Stimulated activated CD8-positive, alpha-beta memory T cell treated with anti-CD3 and anti-CD28 coated beads, Interleukin-4, amount 100 ng/mL, for 4 hours (primary cell): Measurements from ENCODE around the gene PBX2.
"Not testable (repeated sequence)": the region's sequence is repeated elsewhere in the genome, so short reads cannot be mapped to it uniquely, and the experiment has no call there.

Source experiments
- DNase-seq, 2 donors: peaks; one replicate each; pipeline ENCODE4 v3.0.0-alpha.2; 2020; ENCODE audit warnings: low read depth in 2 of 2, low spot score in 1 of 2

PBX2 gene

DNA sequence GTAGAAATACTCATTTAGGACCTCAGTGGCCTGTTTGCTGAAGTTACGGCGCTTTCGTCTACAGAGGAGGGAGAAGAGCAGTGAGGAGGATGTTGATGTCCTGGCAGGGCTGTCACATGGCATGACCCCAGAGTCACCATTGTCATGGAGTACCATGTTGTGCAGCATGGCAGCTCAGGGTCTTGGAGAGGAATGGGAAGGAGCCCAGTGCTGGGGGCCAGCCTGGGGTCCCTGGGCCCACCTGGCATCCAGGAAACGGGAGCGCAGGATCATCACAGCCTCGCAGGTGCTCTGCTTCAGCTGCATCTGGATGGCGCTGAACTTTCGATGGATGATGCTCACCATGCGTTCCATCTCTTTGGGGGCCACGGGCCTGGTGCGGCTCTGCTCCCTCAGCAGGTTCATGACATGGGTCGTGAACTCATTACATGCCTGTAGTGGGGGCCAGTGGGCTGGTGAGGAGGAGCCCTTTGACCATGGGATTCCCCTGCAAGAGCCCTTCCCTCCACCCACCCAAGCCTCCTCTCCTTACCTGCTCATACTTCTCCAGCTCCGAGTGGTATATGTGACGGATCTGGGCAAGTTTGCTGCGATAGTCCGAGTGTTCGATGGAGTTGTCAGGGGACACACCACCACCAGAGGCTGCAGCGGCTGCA lies 2.1 kb downstream of the PBX2 start:
- not testable (repeated sequence) for DNase-seq

DNA sequence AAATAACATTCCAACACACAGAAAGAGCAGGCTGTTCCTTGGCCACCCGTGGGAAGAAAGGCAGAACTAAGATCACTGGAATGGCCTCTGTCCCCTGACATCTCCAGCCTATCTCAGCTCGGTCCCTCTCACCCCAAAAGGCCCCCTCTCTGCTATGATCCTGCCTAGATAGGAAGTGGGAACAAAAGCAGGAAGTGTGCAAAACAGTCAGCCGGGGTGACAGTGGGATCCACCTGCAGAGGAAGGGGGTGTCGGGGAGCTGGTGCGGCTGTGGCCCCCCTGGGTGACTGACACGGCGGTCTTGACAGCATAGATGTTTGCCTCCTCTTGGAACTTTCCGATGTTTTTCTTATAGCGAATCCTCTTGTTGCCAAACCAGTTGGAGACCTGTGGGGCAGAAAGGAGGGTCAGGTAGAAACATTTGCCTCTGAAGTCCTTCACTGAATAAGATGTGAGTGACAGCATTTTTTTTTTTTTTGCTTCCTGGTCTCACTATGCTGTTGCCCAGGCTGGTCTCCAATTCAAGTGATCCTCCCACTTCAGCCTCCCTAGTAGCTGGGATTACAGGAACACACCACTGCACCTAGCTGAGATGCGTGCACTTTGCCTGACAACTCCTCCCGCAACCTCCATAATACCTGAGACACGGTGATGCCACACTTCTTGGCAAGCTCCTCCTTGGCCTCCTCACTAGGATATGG lies 2.8 kb downstream of the PBX2 start:
- no peak for DNase-seq

DNA sequence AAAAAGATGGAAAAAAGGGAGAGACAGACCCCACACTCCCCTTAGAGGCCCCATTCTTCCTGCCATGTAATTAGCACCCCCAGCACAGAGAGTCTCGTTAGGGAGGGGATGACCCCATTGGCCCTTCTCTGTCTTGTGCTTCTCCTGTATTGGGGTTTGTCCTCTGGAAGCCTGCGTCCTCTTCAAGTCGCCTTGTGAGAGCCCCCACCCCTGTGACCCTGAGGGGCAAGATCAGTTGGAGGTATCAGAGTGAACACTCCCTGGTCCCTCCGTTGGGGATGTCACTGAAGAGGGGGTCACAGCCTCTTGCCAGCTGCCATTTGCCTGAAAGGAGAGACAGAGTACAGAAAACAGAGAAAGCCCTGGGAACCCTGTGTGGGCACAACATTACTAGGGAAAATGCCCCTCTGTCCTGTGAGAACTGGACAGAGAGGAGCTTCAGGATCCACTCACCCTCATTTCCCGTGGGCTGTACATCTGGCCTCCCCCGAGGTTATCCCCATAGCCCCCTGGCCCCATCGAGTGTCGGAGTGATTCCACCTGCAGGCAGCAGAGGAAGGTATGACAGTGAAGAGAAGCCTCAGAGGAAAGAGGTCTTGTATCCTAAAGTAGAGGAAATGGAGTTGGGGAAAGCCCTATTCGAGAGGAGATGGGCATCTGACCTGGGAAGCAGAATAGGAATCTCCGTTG lies 3.7 kb downstream of the PBX2 start:
- DNase-seq, result not testable (repeated sequence)

DNA sequence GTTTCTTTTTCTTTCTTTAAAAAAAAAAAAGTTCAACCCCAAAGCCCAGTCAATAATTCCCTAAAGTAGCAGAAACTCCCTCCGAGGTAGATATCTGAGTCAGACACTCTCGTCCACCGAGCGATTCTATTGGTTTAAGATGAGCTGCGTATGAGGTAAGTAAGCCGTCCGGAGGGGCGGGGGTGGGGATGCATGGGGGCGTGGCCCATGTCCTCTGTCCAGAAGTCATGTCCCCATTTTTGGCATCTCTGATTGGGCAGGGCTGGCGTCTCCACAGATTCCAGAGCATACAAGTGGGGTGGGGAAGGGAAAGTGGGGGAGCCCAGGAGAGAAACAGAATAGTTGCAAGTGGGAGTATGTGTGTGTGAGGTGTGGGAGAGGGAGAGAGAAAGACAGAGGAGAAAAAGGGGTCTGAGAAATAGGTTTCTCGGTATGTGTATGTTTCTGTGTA lies 4.3 kb downstream of the PBX2 start:
- DNase-seq, result peak in 1 of 2 donors; percentile 27

DNA sequence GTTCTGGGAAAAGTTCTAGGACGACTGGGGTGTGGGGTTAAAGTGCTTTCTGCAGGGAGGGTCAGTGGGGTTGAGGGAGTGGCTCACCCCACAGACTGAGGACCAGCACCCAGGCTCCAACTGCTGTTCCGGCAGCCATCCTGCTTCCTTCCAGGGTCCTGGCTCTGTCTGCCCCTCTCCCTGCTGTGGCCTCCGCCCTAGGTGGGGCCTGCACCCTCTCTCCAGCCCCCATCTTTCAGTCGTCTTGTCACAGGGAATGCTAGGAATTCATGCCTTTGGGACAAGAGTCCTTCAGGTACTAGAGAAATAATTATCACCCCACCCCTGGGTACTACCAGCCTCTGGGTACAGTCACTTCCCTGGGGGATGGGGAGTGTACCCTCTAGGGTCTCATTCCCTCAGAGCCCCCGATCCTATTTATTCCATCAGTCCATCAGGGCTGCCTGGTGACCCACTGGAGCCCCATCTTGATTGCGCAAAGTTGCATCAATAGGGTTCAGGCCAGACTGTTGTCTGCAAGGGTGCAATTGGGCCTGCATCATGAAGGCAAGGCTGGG lies 5.8 kb downstream of the PBX2 start, which contains the start of gene AGER:
Gene AGER (minus strand): TSS at position 170 of the 557 bp plus-strand sequence. CDS start 31 bp downstream, at position 139.
- DNase-seq, result no peak

DNA sequence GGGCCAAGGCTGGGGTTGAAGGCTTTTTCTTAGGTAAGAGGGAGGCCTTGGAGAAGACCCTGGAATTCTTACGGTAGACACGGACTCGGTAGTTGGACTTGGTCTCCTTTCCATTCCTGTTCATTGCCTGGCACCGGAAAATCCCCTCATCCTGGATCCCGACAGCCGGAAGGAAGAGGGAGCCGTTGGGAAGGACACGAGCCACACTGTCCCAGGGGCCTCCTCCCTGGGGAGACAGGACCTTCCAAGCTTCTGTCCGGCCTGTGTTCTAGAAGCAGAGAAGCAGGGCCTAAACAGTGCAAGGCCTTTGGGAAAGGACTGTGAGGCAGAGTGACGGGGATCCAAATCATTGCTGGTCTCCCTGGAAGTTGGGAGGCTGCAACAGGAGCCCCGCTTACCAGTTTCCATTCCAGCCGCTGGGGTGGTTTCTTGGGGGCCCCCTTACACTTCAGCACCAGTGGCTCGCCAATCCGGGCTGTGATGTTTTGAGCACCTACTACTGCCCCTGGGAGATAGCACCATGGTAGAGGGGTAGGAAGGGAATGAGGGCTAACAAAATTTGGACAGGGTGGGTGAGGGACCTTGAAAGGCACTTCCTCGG lies 6.4 kb downstream of the PBX2 start:
- no peak for DNase-seq

DNA sequence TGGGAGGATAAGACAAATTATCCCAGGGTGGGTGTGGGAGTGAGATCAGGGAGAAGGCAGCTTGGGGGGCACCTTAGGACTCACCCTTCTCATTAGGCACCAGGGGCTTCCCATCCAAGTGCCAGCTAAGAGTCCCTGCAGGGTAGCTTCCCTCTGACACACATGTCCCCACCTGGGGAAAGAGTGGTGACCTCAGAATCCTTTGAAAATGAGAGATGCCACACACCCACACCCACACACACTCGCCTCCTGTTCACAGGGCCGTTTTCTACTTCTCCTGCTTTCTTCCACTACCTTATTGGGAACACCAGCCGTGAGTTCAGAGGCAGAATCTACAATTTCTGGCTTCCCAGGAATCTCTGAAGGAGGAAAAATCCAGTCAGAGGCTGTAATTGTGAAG lies 7.0 kb downstream of the PBX2 start:
- no peak for DNase-seq

DNA sequence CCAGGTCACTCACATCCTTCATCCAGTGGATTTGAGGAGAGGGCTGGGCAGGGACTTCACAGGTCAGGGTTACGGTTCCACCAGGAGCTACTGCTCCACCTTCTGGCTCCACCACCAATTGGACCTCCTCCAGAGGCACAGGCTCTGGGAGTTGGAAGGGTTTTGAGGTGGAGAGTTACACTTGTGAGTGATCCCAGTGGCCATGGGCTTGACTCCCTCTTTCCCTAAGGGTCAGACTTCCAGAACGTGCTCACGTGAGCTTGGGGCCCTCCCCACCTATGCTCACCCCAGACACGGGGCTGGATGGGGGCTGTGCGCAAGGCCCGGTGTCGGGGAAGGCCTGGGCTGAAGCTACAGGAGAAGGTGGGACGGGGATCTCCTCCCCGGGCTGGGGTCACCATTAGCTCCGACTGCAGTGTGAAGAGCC lies 7.4 kb downstream of the PBX2 start:
- no peak for DNase-seq

DNA sequence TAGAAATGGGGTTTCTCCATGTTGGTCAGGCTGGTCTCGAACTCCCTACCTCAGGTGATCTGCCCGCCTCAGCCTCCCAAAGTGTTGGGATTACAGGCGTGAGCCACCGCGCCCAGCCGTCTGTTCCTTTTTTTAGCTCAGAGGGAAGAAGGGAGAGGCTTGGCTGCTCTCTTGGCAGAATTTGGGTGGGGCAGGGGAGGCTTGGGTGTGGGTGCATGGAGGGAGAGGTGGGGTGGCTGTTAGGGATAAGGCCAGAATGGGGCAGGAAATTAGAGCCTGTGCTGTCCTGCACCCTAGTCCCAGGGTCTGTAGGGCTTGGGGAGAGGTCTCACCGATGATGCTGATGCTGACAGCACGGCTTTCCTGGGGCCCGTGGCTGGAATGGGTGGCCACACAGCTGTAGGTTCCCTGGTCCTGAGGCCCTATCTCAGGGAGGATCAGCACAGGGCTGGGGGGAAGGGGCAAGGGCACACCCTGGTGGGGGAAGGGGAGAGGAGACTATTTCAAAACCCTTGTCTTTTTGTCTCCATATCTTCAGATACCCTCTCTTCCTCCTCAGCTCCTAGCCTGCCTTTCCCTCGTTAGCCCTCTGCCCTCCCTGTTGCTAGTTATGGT lies 8.0 kb downstream of the PBX2 start:
- no peak for DNase-seq

DNA sequence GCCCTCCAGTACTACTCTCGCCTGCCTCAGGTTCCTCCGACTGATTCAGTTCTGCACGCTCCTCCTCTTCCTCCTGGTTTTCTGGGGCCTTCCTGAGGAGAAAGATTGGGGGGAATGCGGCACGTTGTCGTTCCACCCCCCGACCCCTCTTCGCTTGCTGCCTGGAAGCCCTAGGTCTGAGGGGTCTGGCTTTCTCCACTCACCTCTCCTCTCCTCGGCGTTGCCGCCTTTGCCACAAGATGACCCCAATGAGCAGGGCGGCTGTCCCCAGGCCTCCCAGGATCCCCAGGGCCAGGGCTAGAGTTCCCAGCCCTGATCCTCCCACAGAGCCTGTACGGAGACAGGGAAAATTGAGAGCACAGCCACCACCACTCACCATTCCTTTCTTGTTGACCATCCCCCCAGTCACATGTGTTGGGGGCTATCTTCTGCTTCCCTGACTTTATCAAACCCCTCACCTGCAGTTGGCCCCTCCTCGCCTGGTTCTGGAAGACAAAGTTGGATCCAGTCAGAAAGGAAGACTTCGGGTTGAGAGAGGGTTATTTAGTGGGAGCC lies 8.8 kb downstream of the PBX2 start:
- DNase-seq, result no peak

DNA sequence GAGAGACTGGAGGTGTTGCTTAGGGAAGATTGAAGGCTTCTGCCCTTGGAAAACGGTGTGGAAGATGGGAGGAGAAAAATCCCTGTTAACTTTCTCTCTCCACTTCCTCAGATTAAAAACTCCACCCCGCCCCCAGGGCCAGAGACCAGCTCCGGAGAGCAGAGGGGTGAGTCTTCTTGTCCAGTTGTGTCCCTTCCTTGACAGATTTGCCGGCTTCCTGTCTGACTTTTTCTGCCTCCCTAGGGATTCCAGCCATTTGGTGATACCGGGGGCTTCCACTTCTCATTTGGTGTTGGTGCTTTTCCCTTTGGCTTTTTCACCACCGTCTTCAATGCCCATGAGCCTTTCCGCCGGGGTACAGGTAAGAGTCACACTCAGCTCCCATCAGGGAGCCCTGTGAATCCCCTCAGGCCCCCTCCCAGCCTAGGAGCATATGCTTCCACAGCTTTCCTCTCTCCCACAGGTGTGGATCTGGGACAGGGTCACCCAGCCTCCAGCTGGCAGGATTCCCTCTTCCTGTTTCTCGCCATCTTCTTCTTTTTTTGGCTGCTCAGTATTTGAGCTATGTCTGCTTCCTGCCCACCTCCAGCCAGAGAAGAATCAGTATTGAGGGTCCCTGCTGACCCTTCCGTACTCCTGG lies 10.1 kb downstream of the PBX2 start:
- DNase-seq, result no peak

DNA sequence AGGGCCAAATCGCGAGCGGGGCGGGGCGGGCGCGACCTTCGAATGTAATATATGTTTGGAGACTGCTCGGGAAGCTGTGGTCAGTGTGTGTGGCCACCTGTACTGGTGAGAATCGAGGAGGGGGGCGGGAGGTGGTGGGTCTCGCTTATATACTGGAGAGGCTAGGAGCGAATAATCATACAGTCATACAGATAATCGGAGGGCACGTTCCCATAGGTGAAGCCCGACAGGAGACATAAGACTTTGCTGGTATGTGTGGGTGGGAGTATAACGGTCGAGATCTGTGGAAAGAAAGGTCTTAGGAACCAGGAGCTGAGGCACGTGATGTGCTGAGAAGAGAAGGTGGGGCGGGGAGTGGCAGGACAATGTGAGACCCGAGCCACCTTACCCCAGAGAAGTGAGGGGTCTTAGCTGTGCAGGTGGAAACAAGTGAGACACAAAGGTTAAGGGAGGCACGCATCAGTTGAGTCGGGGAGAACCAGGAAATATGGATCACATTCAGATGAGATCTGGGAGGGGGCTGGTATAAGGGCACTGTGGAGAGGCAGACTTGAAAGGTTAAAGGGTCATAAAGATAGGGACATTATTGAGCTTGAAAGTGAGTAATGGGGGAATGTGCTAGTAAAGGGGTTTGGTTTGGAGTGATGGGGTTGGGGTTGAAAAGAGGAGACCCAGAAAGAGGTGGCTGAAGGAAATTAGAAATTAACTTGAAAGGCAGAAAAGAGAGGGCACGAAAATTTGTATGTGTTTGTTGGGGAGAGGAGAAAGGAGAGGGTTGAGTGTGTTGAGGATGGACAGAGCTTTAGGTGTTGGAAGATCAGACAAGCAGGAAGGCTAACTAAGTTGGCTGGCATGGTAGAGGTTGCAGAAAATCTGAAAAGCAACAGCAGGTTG lies 11.2 kb downstream of the PBX2 start:
- no peak for DNase-seq

DNA sequence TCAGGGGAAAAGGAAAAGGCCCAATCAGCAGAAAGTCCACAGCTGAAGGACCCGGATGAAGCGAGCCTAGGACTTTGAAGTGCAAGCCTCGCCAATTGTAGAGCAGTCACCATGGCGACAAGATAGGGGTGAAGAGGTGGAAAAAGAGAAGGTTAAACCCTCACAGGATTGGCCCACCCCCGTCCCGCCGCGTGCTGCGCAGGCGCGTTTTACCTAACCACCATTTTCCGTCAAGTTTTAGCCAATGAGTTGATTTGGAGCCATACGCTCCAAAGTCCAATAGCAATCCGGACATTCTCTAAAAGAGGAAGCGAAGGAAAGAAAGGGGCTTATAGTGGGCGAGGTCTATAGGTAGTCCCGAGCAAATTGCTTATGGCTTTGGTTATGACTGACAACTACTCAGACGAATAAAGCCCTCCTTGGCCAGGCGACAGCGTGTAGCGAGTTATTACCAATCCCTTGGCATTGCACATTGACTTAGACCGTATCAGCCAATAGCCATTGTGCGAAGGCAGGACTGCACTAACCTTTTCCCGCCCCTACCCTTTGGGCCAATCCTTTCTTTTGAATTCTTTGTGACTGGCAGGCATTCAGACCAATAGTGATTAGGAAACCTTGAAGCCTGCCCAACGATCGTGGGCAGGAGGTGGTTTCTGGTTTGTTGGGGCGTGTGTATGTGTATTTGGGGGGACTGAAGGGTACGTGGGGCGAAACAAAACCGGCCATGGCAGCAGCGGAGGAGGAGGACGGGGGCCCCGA lies 12.0 kb downstream of the PBX2 start, which contains the start of gene RNF5:
Gene RNF5 (plus strand): TSS at position 618 of the 759 bp plus-strand sequence. CDS start 107 bp downstream, at position 725.
- DNase-seq, result peak; percentile 78 to 86

DNA sequence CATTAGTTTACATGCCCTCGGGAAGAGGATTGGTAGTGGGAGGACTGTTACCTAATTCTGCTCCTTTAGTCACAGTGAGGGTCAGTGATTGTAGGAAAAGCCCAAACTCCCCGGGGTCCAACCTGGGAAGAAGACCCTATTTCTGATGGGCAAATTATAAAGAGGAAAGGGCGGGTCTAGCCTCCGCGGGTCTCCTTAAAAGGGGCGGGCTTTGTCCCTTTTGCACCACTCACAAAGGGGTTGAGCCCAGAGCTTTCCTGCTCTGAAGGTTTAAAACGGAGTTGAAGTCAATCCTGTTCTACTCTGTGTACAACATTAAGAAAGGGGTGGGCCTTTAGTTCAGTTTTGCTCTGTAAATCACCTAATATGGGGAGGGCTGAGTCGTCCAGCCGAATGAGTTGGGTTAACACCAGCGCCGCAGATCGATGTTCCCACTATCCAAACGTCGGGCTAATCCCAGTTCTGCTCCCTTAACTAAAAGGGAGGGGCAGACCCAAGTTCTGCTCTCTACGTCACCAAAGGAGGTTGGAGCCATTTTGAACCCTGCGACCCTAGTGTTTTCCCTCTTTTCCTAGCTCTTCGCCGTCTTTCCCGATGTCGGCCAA lies 12.7 kb downstream of the PBX2 start:
- DNase-seq, result no peak

DNA sequence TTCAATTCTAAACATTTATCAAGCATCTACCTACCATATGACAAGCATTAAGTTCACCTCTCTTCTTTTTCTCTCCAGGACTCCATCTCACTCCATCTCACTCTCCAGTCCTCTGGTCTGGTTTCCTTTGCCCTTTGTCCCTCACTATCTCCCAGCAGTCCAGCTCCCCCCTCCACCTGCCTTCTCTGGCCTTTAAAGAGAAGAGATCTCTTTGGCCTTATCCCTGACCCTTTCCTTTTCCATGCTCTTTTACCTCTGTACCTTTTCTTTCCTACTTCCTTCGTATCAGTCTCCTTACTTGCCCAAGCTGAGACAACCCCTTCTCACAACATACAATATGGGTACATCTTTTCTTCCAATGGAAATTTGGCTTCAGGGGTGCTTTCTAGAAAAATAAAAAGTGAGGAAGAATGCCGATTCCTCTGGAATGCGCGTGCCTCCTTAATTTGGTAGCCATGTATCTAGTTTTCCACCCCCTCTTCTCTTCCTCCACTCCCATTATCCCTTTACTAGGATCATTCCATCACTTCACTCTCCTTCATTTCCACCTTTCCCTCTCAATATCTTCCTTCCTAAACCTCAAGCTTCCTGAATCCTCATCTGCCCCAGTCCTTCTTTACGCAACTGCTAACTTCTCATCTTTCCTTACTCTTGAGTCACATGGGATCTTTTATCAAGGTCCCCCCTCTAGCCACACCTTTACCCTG lies 13.4 kb downstream of the PBX2 start:
- no peak for DNase-seq

DNA sequence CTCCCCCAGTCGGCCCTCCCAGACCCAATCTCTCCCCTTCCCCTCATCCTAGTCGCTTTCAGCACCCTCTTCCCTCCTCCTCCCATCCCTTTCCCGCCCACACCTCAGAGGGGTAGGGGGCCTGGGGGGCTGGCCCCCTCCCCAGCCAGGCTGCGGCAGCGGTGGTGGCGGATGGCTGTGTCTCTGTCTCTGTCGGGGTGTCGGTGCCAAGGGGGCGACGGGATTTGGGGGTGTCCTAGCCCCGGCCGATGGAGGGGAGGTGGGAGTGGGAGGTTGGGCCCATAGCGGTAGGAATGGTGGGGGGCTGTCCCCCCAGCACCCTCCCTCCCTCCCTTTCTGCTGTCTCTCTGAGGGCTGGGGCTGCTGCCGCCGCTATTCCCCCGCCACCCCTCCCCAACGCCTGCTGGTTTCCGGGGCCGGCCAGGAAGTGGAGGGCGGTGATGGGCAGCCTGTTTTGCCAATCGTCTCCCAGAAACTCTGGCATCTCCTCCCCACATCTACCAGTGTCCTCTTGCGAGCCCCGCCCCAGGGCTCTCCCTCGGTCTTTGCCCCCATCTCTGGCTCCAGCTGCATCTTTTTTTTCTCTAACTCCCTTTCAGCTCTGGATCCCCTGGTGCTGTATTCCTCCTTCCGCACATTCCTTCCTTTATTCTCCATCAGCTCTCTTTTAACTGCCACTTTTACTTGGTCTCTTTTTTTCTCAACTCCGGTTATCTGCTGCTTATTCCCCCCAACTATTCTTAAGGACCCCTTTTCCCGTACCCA lies 14.1 kb downstream of the PBX2 start, which contains the start of gene AGPAT1:
Gene AGPAT1 (minus strand): TSS at position 374 of the 765 bp plus-strand sequence. CDS start 4,588 bp downstream, outside the sequence.
- DNase-seq, result peak; percentile 93 to 95
